WTC11 (cell line): ENCODE measurements around the gene CD8A. TPM values are rescaled to one million over a fixed set of nuclear protein-coding genes. Genes with fewer than 3 reads are reported as not detected.

ENCODE experiments used
- ATAC-seq: fragments of 200-7000 bp; cut with Tn5 transposase; 2 replicates; pipeline ENCODE4 v1.10.0; 2021; ENCODE audit warnings: mild to moderate bottlenecking, moderate library complexity
- CTCF ChIA-PET: fragments of 300-600 bp; sonication (Branson Sonifier 250); formaldehyde crosslinking; loops from one replicate; lab custom pipeline; 2021; ENCODE audit warnings: antibody characterized with exemption; lab: Charles Lee
- POLR2A ChIA-PET: fragments of 350-600 bp; sonication (Branson Sonifier 250); formaldehyde crosslinking; loops from one replicate; lab custom pipeline; 2021; ENCODE audit warnings: antibody characterized with exemption; lab: Charles Lee
- DNase-seq: peaks from one replicate; pipeline ENCODE4 v3.0.0; 2021; ENCODE audit warnings: low spot score
- H3K27ac Mint-ChIP-seq: 2 replicates; pipeline ENCODE4 v1.8.0; 2021; ENCODE audit warnings: mixed read lengths
- H3K27me3 Mint-ChIP-seq: 2 replicates; pipeline ENCODE4 v1.8.0; 2021; ENCODE audit warnings: low read depth, mild to moderate bottlenecking, moderate library complexity, mixed read lengths
- H3K36me3 Mint-ChIP-seq: 2 replicates; pipeline ENCODE4 v1.8.0; 2021; ENCODE audit warnings: mixed read lengths
- H3K4me1 Mint-ChIP-seq: 2 replicates; pipeline ENCODE4 v1.8.0; 2022; ENCODE audit warnings: mixed read lengths
- H3K4me3 Mint-ChIP-seq: 2 replicates; pipeline ENCODE4 v1.8.0; 2021; ENCODE audit warnings: mild to moderate bottlenecking, moderate library complexity, mixed read lengths
- H3K9me3 Mint-ChIP-seq: 2 replicates; pipeline ENCODE4 v1.8.0; 2021; ENCODE audit warnings: mixed read lengths
- ELF4 ChIP-seq: sonication (generic); formaldehyde crosslinking; IDR thresholded peaks from 2 replicates; pipeline ENCODE4 v1.8.1; 2022; ENCODE audit warnings: low read depth, mild to moderate bottlenecking, moderate library complexity, missing genetic modification reagents
- ESRRA ChIP-seq: sonication (generic); formaldehyde crosslinking; IDR thresholded peaks from 2 replicates; pipeline ENCODE4 v1.8.1; 2022; ENCODE audit warnings: mild to moderate bottlenecking, missing genetic modification reagents, borderline replicate concordance
- FOXJ3 ChIP-seq: sonication (generic); formaldehyde crosslinking; IDR thresholded peaks from 2 replicates; pipeline ENCODE4 v1.9.0; 2021; ENCODE audit warnings: missing genetic modification reagents, mild to moderate bottlenecking, borderline replicate concordance
- FOXP1 ChIP-seq: sonication (generic); formaldehyde crosslinking; IDR thresholded peaks from 2 replicates; pipeline ENCODE4 v1.8.0; 2022; ENCODE audit warnings: missing genetic modification reagents, mild to moderate bottlenecking, moderate library complexity, borderline replicate concordance
- GABPB1 ChIP-seq: sonication (generic); formaldehyde crosslinking; IDR thresholded peaks from 2 replicates; pipeline ENCODE4 v1.8.1; 2023; ENCODE audit warnings: mild to moderate bottlenecking, missing genetic modification reagents
- HMGA2 ChIP-seq: fragments of 250-450 bp; sonication (Bioruptor Pico); IDR thresholded peaks from 2 replicates; pipeline ENCODE4 v1.4.0; 2021; ENCODE audit warnings: mild to moderate bottlenecking, moderate library complexity
- NFE2L1 ChIP-seq: sonication (generic); formaldehyde crosslinking; IDR thresholded peaks from 2 replicates; pipeline ENCODE4 v1.8.1; 2023; ENCODE audit warnings: missing genetic modification reagents
- NR3C1 ChIP-seq: sonication (generic); formaldehyde crosslinking; conservative IDR thresholded peaks from 2 replicates; pipeline ENCODE4 v1.8.1; 2023; ENCODE audit warnings: low read depth, mild to moderate bottlenecking, missing genetic modification reagents
- RELA ChIP-seq: sonication (generic); formaldehyde crosslinking; IDR thresholded peaks from 2 replicates; pipeline ENCODE4 v1.8.1; 2022; ENCODE audit warnings: missing genetic modification reagents, mild to moderate bottlenecking, borderline replicate concordance
- SMAD4 ChIP-seq: sonication (generic); formaldehyde crosslinking; IDR thresholded peaks from 2 replicates; pipeline ENCODE4 v1.8.0; 2022; ENCODE audit warnings: mild to moderate bottlenecking, missing genetic modification reagents
- SP1 ChIP-seq: sonication (generic); formaldehyde crosslinking; conservative IDR thresholded peaks from 2 replicates; pipeline ENCODE4 v1.8.1; 2022; ENCODE audit warnings: missing genetic modification reagents
- ZNF121 ChIP-seq: sonication (generic); formaldehyde crosslinking; IDR thresholded peaks from 2 replicates; pipeline ENCODE4 v1.8.0; 2023; ENCODE audit warnings: missing genetic modification reagents
- ZNF317 ChIP-seq: sonication (generic); formaldehyde crosslinking; IDR thresholded peaks from 2 replicates; pipeline ENCODE4 v1.8.1; 2023; ENCODE audit warnings: low read depth, mild to moderate bottlenecking, moderate library complexity, missing genetic modification reagents, borderline replicate concordance
- ZNF423 ChIP-seq: fragments of 250-450 bp; sonication (Bioruptor Pico); IDR thresholded peaks from 2 replicates; pipeline ENCODE4 v2.1.2; 2022; ENCODE audit warnings: mild to moderate bottlenecking, moderate library complexity
- total RNA-seq: library from RNA; stranded (reverse); gene quantifications from 3 replicates; pipeline ENCODE4 v1.2.3, GENCODE V29; 2021
- TF ChIP-seq, protein P1 (sequence below): sonication (generic); formaldehyde crosslinking; conservative IDR thresholded peaks from 2 replicates; pipeline ENCODE4 v1.8.1; 2022; ENCODE audit warnings: mild to moderate bottlenecking, missing genetic modification reagents
- TF ChIP-seq, protein P2 (sequence below): sonication (generic); formaldehyde crosslinking; IDR thresholded peaks from 2 replicates; pipeline ENCODE4 v1.8.1; 2023; ENCODE audit warnings: mild to moderate bottlenecking, missing genetic modification reagents
- TF ChIP-seq, protein P3 (sequence below): sonication (generic); formaldehyde crosslinking; IDR thresholded peaks from 2 replicates; pipeline ENCODE4 v1.8.1; 2022; ENCODE audit warnings: low read depth, missing genetic modification reagents, borderline replicate concordance
- TF ChIP-seq, protein P4 (sequence below): fragments of 250-450 bp; sonication (Bioruptor Pico); IDR thresholded peaks from 2 replicates; pipeline ENCODE4 v2.1.2; 2022; ENCODE audit warnings: mild to moderate bottlenecking, moderate library complexity

Gene CD8A
- total RNA-seq, 1 experiment from 2014 or later: 0.44 TPM

DNA sequence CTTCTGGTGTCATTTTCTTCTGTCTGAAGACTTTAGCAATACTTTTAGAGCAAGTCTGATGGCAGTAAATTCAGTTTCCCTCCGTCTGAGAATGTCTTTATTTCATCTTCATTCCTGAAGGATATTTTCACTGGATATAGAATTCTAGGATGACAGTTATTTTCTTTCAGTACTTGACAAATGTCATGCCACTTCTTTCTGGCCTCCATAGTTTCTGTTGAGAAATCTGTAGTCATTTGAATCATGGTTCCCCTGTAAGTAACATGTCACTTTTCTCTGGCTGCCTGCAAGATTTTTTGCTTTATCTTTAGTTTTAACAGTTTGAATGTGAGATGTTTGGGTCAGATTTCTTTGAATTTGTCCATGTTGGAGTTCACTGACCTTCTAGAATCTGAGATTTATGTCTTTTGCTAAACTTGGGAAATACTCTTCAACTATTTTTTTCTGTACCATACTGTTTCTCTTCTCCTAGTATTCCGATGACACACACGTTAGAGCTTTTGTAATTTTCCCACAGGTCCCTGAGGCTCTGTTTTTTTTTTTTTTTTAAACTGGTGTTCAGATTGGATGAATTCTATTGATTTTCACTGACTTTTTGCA is 40.4 kb downstream of the CD8A start:
- peaks cover 18% of the 10 kb centered on the region for H3K4me1 Mint-ChIP-seq
- no peak for ATAC-seq
- peak; percentile 99 for TF ChIP-seq ZNF317 (CRISPR knock-in tag)
- no peak for TF ChIP-seq FOXJ3 (CRISPR knock-in tag)
- peaks cover 46% of the 10 kb centered on the region for H3K36me3 Mint-ChIP-seq
- H3K9me3 Mint-ChIP-seq: peaks cover 10% of the 10 kb centered on the region
- CTCF ChIA-PET: no interaction called here
- no peak overlapping the region for H3K27ac Mint-ChIP-seq
- POLR2A ChIA-PET: no interaction called here
- H3K27me3 Mint-ChIP-seq: no peaks in the 10 kb centered on the region
- no peak overlapping the region for H3K4me3 Mint-ChIP-seq
- DNase-seq: no peak

DNA sequence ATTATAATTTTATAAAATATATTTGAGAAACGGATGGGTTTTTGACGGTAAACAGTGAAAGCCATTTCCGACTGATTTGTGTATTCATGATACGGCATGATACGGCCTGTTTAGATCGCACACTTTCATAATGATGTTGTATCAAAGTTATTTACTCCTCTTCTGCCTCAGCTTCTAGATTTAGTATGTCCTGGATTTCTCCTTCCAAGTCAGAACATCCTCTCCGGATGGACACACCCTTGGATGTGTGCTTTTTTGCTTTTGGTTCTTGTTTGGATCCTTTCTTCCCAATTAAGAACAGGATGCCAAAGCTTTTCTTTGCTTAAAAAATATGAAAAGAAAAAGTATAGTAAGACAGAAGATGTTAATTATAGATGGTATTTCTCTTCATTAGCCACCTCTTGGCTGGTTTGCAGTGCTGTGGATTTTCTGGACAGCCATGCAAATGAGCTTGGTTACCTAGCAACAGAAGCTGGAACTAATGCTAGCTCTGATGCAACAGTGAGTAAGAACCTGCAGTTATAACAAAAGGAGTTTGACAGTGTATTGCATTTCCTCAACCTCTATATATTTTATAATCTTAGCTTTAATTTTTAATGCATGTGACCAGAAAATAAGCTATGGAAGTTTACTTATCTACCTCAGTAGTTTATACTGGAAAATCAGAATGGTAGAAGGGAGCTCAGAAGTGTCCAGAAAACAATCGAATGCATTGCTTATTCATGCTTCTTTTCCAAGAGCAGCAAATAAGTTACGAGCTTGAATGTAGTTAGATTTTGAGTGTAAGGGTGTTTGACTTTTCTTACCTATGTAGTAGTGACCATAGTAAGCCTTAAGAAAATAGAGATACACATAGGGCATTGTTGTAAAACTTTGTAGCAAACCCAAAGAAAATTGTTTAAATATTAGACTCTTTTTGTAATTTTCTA is 42.7 kb downstream of the CD8A start:
- Mint-ChIP-seq H3K36me3 (peaks cover 46% of the 10 kb centered on the region), H3K4me1 (peaks cover 18% of the 10 kb centered on the region), H3K4me3 (no peak overlapping the region), H3K9me3 (peaks cover 10% of the 10 kb centered on the region), H3K27me3 (no peaks in the 10 kb centered on the region), H3K27ac (0 out of 2 replicates have a peak overlapping the region, but pooled peaks have one; percentile 5)
- DNase-seq (no peak), ATAC-seq (0 out of 2 replicates have a peak, but pooled peaks have one; percentile 22)
- ChIA-PET POLR2A (no interaction called here), CTCF (interaction anchor here (1.3 kb wide), 1 partner anchor 229 kb away, joined by 4 read pairs; no protein-coding TSS in a partner anchor)
- TF ChIP-seq GABPB1 (CRISPR knock-in tag) (peak; percentile 96), NFE2L1 (no peak), ELF4 (CRISPR knock-in tag) (no peak)
- TF ChIP-seq, protein P1, sequence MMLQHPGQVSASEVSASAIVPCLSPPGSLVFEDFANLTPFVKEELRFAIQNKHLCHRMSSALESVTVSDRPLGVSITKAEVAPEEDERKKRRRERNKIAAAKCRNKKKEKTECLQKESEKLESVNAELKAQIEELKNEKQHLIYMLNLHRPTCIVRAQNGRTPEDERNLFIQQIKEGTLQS (CRISPR knock-in tag): no peak

DNA sequence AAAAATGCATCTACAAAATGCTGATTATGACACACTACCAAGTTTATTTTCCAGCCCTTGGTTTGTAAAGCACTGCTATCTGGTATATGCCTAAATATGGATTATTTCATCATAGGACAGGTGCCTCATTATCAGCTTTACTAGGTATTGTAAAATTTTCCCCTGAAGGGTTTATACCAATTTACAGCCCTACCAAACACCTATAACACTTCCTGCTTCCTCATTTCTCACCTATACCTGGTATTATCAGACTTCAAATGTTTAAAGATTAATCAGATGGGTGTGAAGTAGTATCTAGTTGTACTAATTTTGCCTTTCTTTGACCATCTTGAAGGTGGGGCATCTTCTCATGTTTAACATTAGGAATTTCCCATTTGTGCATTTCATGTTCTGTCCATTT is 43.8 kb downstream of the CD8A start:
- TF ChIP-seq, protein P2, sequence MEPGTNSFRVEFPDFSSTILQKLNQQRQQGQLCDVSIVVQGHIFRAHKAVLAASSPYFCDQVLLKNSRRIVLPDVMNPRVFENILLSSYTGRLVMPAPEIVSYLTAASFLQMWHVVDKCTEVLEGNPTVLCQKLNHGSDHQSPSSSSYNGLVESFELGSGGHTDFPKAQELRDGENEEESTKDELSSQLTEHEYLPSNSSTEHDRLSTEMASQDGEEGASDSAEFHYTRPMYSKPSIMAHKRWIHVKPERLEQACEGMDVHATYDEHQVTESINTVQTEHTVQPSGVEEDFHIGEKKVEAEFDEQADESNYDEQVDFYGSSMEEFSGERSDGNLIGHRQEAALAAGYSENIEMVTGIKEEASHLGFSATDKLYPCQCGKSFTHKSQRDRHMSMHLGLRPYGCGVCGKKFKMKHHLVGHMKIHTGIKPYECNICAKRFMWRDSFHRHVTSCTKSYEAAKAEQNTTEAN (CRISPR knock-in tag): no peak
- no peak for TF ChIP-seq ZNF121 (CRISPR knock-in tag)
- TF ChIP-seq, protein P3, sequence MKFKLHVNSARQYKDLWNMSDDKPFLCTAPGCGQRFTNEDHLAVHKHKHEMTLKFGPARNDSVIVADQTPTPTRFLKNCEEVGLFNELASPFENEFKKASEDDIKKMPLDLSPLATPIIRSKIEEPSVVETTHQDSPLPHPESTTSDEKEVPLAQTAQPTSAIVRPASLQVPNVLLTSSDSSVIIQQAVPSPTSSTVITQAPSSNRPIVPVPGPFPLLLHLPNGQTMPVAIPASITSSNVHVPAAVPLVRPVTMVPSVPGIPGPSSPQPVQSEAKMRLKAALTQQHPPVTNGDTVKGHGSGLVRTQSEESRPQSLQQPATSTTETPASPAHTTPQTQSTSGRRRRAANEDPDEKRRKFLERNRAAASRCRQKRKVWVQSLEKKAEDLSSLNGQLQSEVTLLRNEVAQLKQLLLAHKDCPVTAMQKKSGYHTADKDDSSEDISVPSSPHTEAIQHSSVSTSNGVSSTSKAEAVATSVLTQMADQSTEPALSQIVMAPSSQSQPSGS (CRISPR knock-in tag): no peak
- no peak for TF ChIP-seq RELA (CRISPR knock-in tag)
- no peak for TF ChIP-seq NR3C1
- TF ChIP-seq SP1 (CRISPR knock-in tag): no peak
- no peak for TF ChIP-seq SMAD4 (CRISPR knock-in tag)
- TF ChIP-seq, protein P4, sequence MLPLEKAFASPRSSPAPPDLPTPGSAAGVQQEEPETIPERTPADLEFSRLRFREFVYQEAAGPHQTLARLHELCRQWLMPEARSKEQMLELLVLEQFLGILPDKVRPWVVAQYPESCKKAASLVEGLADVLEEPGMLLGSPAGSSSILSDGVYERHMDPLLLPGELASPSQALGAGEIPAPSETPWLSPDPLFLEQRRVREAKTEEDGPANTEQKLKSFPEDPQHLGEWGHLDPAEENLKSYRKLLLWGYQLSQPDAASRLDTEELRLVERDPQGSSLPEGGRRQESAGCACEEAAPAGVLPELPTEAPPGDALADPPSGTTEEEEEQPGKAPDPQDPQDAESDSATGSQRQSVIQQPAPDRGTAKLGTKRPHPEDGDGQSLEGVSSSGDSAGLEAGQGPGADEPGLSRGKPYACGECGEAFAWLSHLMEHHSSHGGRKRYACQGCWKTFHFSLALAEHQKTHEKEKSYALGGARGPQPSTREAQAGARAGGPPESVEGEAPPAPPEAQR (CRISPR knock-in tag): no peak
- TF ChIP-seq HMGA2 (CRISPR knock-in tag): no peak
- TF ChIP-seq FOXP1 (CRISPR knock-in tag): no peak
- TF ChIP-seq ESRRA: no peak
- no peak for TF ChIP-seq ZNF423 (CRISPR knock-in tag)
- TF ChIP-seq, all 79 proteins: peak for 0
- ChIA-PET CTCF (no interaction called here), POLR2A (no interaction called here)
- Mint-ChIP-seq H3K9me3 (peaks cover 10% of the 10 kb centered on the region), H3K4me3 (no peak overlapping the region), H3K36me3 (peaks cover 41% of the 10 kb centered on the region), H3K27ac (0 out of 2 replicates have a peak overlapping the region, but pooled peaks have one; percentile 2), H3K4me1 (peaks cover 18% of the 10 kb centered on the region), H3K27me3 (no peaks in the 10 kb centered on the region)
- ATAC-seq: no peak
- DNase-seq: no peak
